DMS114 treated with DMSO at 0.1 percent for 48 hours (cell line): ENCODE measurements around the gene CST11.
A peak's percentile ranks its signal among the peaks of the same experiment; 100 is the strongest.

Experiments used
- DNase-seq: peaks from one replicate; lab custom pipeline; 2025; ENCODE audit not compliant: unreplicated experiment; lab: John Stamatoyannopoulos, UW

CST11 gene

DNA sequence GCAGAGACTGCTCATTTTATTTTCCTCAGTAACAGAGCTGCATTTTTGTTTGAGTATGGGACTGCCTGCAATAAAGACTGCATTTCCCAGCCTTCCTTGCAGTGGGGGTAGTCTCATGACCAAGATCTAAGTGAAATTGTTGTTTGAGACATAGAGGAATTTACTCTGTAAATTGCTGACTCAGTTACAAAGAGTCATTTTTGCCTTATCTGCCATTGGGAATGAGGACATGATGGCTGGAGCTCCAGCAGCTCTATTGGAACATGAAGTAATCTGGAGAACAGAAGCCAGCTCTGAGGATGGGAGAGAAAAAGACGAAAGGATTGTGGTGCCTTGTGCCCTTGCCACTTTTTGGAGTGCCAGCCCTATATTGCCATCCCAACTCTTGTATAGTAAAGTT is 2.1 kb upstream of the CST11 start:
- no peak for DNase-seq

DNA sequence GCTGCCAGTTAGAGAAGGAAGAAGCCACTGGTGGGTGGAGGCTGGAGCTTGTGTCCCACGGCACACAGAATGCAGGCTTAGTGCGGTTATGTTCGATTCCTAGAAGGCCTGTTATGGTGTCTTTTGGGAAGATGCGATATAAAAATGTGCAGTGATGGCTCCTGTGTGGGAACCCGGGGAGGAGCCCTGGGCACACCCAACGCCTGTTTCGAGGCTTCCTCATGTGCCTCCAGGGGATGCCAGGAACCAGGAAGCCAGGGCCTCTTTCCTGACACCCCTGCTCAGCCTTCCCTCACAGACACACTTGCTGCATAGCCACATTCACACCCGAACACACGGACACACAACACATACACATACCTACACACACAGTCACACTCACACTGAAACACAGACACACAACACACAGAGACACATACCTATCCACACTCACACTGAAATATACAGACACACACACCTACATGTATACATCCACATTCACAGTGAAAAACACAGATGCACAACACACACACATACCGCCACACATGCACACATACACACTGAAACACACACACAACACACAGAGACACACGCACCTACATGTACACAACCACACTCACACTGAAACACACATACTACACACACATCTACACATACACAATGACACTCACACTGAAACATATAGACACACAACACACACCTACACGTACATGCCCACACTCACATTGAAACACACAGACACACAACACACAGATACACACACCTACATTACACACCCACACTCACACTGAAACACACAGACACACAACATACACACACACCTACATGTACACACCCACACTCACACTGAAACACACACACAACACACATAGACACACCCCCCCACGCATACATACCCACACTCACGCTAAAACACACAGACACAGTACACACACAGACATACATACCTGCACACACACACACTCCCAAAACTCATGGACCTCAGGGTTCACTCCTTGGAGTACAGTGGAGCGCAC is 1.2 kb upstream of the CST11 start:
- no peak for DNase-seq

DNA sequence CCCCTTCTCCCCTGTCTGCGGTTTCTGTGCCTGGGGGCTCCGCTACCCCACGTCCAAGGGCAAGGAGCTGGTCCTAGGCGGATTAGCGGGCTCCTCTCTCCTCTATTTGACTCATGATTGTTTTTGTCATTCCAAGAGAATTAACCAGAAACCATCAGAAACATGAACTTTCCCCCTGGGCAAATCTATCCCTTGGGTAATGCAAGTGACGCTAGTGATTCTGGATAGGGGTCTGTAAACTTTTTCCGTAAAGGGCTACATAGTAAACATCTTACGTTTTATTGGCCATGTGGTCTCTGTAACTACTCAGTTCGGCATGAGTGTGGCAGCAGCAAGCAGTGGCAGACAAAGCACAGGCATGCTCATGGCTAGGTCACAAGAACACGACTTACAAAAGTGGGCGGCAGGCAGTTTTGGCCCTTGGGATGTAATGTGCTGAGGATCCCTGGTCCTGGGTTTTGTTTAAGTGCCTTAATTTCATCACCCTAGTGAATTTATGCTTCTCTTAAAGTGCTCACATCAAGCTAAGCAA is 654 bp downstream of the CST11 start:
- no peak for DNase-seq

DNA sequence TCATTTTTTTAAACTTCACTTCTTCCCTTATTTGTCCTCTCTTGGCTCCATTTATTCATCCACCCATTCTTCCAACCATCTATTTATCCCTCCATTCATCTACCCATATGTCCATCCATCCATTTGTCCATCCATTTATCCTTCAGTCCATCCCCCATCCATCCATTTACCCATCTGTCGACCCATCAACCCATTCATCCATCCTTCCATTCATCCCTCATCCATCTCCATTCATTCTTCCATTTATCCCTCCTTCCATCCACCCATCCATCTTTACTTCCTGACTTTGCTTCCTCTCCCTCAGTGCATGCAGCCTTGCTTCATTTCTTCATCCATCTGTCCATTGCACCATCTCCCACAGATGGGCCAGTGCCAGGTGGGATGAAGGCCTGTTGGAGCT is 1.8 kb downstream of the CST11 start:
- DNase-seq, result no peak

DNA sequence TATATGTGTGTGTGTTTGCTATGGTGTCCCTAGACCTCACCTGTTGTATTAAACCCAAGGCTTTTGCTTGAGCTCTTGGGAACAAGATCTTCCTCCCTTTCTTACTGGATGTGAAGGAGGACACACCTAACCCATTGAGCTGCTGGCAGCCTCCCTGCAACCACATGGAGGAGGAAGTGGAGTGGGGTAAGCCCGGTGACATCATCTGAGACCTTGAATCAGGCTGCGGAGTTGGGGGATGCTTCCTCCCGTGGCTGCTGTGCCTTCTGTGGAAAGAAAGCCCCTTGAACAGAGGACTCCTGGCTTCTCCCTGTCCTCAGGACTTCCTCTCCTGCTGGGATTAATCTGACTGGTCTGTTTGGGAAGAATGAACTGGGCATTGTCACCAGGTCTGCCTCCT is 3.3 kb downstream of the CST11 start:
- no peak for DNase-seq

DNA sequence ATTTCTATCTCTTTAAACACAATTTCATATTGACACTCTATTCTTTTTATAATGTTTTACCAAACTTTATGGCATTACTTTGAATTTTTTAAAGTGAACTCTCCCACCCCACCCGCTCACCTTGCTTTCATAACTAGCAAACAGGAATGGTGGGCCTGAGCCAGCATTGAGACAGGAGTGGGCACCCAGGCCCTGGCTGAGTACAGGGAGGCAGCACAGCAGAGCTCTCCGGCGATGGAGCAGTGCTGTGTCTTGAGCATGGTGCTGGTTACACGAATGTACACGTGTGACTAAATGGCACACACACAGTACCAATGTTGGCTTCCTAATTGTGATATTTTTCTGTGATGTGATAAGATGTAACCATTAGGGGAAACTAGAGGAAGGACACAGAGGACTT is 4.5 kb downstream of the CST11 start:
- no peak for DNase-seq

DNA sequence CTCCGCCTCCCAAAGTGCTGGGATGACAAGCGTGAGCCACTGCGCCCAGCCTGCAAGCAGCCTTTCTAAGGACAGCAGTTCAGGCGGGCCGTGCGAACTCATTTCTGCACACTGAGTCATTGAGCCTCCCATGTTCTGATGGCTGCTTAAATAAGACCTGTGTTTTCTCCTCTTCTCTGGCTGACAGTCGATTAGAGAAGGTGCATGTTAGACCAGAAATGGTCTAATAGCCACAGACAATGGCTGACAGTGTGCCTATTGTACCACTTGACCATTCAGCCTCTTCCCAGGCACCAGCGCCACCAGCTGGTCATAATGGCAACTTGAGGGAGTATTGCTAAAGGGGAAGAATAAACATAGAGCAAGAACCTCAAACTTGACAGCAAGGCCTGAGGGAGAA is 6.2 kb downstream of the CST11 start:
- DNase-seq, result no peak

DNA sequence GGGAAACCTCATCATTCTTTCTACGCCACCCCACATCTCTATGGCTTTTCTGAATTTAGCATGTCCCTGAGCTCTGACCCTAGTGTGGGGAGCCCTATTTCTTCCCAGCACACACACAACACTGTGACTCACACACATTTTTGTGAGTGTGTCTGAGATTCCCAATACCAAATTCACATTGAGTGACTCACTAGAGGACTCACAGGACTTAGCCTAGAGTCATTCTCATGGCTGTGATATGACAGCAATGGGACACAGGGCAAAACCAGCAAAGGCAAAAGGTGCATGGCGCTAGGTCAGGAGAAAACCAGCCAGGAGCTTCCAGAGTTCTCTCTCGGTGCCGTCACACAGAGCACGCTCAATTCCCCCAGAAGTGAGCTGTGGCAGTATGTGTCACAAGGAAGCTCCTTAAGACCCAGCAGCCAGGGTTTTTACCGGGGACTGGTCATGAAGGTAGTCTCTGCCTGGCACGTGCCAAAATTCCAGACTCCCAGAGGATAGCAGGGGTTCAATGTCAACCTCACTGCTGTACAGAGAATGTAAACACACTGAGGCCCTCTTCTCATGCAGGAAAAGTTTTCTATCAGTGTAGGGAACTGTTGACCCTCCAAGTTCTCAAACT is 7.0 kb downstream of the CST11 start:
- DNase-seq, result no peak

DNA sequence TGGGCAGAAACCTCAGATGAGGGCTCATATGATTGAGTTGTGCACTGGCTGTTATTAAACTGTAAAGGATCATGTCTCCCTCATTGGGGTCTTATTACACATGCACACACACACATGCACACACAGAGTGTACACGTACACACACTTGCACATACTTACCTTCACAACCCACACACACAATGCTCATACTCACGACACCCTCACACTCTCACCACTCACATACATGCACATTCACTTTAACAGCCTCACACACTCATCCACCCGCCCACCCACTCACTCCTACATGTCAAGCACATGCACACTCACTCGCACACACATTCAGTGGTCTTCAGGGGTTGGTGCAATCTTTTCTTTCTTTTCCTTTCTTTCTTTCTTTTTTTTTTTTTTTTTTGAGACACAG is 7.8 kb downstream of the CST11 start:
- no peak for DNase-seq

DNA sequence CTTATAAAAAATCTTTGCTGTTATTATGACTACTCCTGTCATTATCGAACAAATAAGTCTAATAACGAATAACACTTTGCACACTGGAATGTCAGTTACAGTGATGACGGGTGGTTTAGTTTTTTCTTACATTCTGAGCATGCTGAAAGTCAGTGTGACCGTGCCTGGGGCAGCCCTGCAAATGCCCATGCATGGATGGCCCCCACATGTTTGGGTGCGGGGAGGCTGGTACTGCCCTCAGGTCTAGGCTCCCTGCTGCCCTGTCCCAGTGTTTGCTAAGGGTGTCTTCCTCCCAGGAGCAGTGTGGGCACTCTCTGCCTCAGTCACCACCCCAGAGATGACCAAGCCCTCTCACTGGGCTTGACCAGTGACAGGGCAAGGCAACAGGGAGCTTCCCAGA is 10.2 kb downstream of the CST11 start:
- DNase-seq, result no peak

DNA sequence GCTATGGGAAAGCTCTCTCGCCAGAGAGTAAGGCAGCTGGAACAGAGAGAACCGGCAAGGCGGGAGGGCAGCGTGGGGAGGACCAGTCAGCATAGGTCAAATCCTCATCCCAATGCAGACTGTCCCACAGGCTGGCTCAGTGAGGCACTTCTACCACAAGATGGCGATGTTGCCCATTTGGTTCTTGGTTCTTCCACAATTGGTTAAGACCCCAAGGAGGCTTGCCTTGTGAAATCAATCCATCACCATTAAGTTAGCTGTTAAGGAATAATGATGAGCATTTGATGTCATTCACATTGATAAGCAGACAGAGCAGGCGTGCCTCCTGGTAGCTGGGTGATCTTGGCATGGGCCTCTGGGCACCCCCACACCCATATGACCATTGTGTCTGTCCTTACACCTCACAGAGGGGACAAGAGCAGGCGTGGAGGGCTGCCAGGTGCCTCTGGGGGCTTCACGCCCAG is 10.8 kb downstream of the CST11 start:
- DNase-seq, result peak; percentile 48

DNA sequence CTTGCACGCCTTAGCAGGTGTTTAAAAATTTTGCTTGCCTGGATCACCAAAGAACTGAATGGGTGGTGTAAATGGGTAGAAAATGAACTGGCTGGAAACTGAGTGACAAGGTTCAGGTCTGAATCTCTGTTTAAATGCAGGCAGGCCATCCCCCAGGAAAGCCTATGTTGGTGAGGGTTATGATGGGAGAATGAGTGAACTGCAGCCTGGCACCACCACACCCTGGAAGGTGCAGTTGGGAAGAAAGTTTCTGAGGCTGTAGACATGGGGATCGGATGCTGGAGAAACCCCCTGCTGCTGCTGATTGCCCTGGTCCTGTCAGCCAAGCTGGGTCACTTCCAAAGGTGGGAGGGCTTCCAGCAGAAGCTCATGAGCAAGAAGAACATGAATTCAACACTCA is 12.7 kb downstream of the CST11 start:
- DNase-seq, result no peak

DNA sequence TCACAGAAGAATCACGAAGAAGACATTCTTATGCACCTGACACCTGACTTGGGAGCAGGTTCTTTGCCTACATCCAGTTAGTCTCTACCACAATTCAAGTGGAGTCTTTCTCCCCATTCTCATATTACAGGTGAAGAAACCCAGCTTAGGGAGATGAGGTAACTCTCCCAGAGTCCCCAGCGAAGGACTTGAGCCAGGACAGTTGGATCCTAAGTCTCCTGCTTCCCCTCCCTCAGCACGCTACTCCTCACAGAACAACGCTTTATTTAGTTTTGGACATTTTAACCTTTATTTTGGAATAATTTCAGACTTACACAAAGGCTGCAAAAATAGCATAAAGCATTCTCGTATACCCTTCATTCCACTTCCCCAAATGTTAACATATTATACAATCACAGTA is 14.0 kb downstream of the CST11 start:
- DNase-seq, result no peak

DNA sequence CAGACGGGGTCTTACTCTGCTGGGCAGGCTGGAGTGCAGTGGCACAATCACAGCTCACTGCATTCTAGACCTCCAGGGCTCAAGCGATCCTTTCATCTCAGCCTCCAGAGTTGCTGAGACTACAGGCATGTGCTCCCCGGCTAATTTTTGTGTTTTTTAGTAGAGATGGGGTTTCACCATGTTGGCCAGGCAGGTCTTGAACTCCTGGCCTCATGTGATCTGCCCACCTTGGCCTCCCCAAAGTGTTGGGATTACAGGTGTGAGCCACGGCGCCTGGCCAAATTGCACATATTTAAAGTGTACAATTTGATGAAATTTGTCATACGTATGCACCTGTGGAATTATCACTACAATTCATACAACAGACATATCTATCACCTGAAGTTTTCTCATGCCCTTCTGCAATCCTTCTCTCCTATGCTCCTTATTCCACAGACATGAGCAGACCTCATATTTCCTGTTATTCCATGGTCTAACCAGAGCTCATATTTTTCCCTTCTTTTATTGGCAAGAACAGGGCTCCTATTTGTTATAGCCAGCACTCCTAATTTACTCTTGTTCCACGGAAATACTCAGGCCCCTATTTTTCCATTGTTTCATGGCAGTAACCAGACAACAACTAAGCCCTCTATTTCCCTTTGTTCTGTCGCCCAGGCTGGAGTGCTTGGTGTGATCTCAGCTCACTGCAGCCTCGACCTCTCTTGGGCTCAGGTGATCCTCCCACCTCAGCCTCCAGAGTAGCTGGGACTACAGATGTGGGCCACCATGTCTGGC is 15.4 kb downstream of the CST11 start:
- DNase-seq, result no peak

DNA sequence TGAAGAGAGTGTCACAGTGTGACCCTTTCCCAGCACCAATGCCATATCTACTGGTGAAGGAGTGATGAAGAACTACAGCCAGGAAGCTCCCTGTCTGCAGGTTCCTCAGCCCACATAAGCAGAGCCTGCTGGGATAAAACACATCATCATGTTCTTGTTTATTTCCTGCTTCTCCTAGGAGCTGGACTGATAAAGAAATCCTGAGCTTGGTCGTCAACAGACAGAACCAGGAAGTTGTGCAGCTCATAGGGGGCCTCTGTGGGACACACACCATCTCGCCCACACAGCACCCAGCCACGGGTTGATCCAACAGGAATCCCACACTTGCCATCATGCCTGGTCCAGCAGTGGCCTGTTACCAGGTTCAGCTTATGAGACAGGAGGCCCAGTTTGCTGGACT is 16.0 kb downstream of the CST11 start:
- DNase-seq, result no peak

DNA sequence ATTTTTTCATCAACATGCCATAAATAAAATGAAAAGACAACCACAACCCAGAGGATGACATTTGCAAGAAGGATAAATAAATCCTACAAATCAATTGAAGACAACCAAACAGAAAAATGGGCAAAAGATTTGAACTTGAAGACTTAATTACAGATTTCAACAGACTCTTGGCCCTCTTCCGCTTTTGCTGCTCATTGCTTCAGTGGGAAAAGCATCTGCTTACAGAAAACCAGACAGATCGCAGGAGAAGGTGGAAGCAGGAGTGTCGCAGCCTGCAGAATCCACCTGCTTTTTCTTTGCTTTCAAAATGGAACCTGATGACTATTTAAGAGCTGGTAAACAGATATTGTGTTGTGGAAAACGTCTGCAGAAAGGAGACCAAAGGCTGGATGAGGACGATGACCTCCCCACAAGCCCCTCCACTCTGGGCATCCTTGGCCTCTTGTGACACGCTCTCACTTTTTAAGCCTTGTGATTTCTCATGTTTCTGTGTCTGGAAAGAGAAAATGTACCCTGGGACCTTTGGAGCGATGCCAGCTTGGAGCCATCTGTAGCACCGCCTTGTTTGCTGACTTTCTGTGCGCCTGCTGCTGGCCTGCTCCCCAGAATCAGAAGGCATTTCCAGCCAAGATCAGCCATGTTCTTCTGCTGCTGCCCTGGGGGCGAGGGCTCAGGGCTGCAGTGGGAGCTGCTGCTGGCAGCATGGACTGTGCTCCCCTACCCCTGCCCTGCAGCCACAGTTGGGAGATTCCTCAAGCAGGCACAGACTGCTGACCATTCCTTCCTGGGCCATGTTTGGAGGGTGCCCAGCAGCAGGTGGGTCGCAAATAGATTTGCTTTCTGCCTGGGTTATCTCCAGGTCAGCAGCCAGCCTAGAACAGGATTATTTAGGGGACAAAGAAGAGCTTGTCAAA is 16.8 kb downstream of the CST11 start:
- no peak for DNase-seq

DNA sequence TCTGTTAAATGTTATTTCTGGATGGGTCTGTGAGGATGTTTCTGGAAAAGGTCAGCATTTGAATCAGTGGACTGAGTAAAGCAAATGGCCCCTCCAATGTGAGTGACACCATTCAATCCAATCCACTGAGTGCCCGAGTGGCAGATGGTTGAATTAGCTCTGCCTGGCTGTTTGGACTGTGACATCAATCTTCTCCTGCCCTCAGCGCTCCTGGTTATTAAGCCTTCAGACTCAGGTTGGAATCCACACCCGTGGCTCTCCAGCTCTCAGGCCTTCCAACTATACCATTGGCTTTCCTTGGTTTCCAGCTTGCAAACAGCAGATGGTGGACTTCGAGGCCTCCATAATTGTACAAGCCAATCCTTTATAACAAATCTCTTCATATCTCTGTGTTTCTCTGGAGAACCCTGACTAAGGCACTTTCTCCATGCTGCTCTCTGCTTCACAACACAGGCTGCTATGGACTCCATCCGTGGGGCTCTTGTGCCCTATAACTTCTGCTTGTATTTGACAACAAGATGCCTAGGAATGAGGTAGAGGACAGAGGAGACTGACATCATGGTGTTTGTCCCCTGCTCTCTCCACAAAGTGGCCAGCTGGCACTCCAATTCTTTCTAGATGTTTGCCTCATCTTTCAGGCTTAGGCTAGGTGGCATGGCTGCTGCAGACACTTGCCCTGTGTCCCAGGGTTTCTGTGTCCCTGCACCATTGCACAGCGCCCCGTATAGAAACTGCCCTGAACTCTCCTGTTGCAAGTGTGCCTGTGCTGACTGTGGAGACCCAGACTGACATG is 18.0 kb downstream of the CST11 start:
- DNase-seq, result no peak

DNA sequence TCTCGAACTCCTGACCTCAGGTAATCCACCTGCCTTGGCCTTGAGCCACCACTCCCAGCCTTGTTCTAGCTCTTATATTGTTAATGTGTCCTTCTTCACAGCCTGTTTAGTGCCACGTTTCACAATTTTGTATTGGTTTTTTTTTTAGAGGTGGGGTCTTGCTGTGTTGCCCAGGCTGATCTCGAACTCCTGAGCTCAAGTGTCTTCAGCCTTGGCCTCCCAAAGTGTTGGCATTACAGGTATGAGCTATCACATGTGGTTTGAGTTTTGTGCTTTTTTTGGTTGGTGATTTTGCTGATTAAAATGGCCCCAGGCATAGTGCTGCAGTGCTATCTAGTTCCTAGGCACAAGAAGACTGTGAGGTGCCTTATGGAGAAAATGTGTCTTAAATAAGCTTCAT is 19.0 kb downstream of the CST11 start:
- DNase-seq, result no peak

DNA sequence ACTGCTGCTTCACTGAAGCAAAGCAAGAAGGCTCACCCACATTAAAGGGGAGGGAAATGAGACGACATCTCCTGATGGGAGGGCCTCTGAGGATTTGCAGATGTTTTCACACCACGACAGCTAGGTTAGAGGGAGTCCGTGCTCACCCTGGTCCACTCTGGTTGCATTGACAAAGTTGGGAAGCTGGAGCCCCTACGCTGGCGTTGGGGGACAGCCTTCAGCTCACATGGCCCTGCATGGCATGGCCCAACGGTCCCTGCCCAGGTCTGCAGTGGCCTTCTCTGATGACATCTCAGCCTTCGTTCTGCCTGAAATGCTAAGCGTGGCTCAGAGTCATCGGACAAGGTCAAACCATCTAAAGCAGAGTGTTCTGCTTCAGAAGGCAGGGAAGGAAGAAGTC is 27.5 kb downstream of the CST11 start:
- DNase-seq, result no peak
